ENCODE results near the gene BHLHA15.
A peak's percentile ranks its signal among the peaks of the same experiment; 100 is the strongest.

GRCh38 chr7:98165827-98166667, 45.2 kb upstream of the BHLHA15 start:
- no peak for TF ChIP-seq SP3 (tag by site-specific recombination; IDR thresholded peaks at IDR 0.05)
- TF ChIP-seq ZNF274 (IDR thresholded peaks at IDR 0.05; ENCODE audit: low read length) = no peak
- no peak for TF ChIP-seq ZNF274 (tag by site-specific recombination; IDR thresholded peaks at IDR 0.05; ENCODE audit: borderline replicate concordance)
- no peak for TF ChIP-seq ZNF24 (tag by site-specific recombination; IDR thresholded peaks at IDR 0.05)
- no peak for TF ChIP-seq KLF1 (tag by site-specific recombination; IDR thresholded peaks at IDR 0.05)
- no peak for TF ChIP-seq ZNF658 (tag by site-specific recombination; IDR thresholded peaks at IDR 0.05)
- TF ChIP-seq CTCF (tag by site-specific recombination; IDR thresholded peaks at IDR 0.05) = peak; percentile 65; the same call in 1 of the 2 replicates
- no peak for TF ChIP-seq REST (tag by site-specific recombination; IDR thresholded peaks at IDR 0.05)
- no peak for TF ChIP-seq ZNF747 (tag by site-specific recombination; IDR thresholded peaks at IDR 0.05)
- TF ChIP-seq ZNF174 (tag by site-specific recombination; IDR thresholded peaks at IDR 0.05) = no peak

All from HEK293 (cell line).